B cell (primary cell): Measurements from ENCODE around the gene PDE3A. TPM values are rescaled to one million over a fixed set of nuclear protein-coding genes. Genes with fewer than 3 reads are reported as not detected.

ENCODE experiments used
- ATAC-seq: fragments of 200-7000 bp; cut with Tn5 transposase; one replicate; pipeline ENCODE4 v1.10.0; 2021; ENCODE audit warnings: low read depth, mild to moderate bottlenecking, moderate number of reproducible peaks, moderate library complexity
- CTCF ChIA-PET: fragments of 350-600 bp; sonication (Branson Sonifier 250); formaldehyde crosslinking; loops from one replicate; lab custom pipeline; 2021; ENCODE audit warnings: antibody characterized with exemption, inconsistent platforms; lab: Charles Lee
- POLR2A ChIA-PET: fragments of 350-600 bp; sonication (Branson Sonifier 250); formaldehyde crosslinking; loops from one replicate; lab custom pipeline; 2021; ENCODE audit warnings: antibody characterized with exemption; lab: Charles Lee
- DNase-seq: peaks from one replicate; pipeline ENCODE4 v3.0.0; 2013
- H2AFZ ChIP-seq: 2 replicates; pipeline ENCODE4 v1.6.1; 2012; ENCODE audit warnings: mild to moderate bottlenecking, low read depth, low read length; ENCODE audit not compliant: insufficient read depth, poor library complexity, severe bottlenecking
- H3K27ac ChIP-seq, 2 donors: 1 replicate in 1 of 2; 2 replicates in 1 of 2; pipeline ENCODE4 v1.5.1; 2012 to 2013; ENCODE audit warnings: low read length in 2 of 2, mild to moderate bottlenecking in 2 of 2, moderate library complexity in 1 of 2
- H3K27me3 ChIP-seq, 4 experiments: fragments of 200-600 bp in 1 of 4; sonication (generic) in 1 of 4; replicated peaks in 1 of 4; 1 replicate in 2 of 4; 2 replicates in 2 of 4; pipeline versions ENCODE4 v1.6.1 to v1.7.0; 2013 to 2016; ENCODE audit warnings: low read length in 3 of 4, mild to moderate bottlenecking in 2 of 4, mixed read lengths in 1 of 4, moderate library complexity in 1 of 4; ENCODE audit not compliant: insufficient read depth in 4 of 4, control insufficient read depth in 3 of 4; ENCODE audit errors: control extremely low read depth in 1 of 4
- H3K36me3 ChIP-seq, 2 experiments: replicated peaks in 1 of 2; 1 replicate in 1 of 2; 2 replicates in 1 of 2; pipeline versions ENCODE4 v1.6.1 to v1.7.1; 2013; ENCODE audit warnings: low read length in 1 of 2; ENCODE audit not compliant: insufficient read depth in 2 of 2, control insufficient read depth in 1 of 2; ENCODE audit errors: control extremely low read depth in 1 of 2, extremely low read depth in 1 of 2
- H3K4me1 ChIP-seq, 2 donors: fragments of 200-600 bp in 1 of 2; sonication (generic) in 1 of 2; 1 replicate in 1 of 2; 2 replicates in 1 of 2; pipeline versions ENCODE4 v1.5.1 to v1.6.1; 2013 to 2017; ENCODE audit warnings: low read length in 2 of 2; ENCODE audit not compliant: control insufficient read depth in 2 of 2, insufficient read depth in 2 of 2
- H3K4me2 ChIP-seq: replicated peaks from 2 replicates; pipeline ENCODE3; 2012; ENCODE audit warnings: mild to moderate bottlenecking, low read depth, low read length; ENCODE audit not compliant: poor library complexity, severe bottlenecking
- H3K4me3 ChIP-seq, 5 experiments: fragments of 200-600 bp in 1 of 5; sonication (generic) in 1 of 5; 1 replicate in 3 of 5; 2 replicates in 2 of 5; pipeline versions ENCODE4 v1.5.1 to v1.7.0; 2011 to 2016; ENCODE audit warnings: low read length in 4 of 5, mild to moderate bottlenecking in 4 of 5, low read depth in 2 of 5, control low read depth in 1 of 5, moderate library complexity in 1 of 5; ENCODE audit not compliant: insufficient read depth in 1 of 5; ENCODE audit errors: control extremely low read depth in 1 of 5, extremely low read depth in 1 of 5
- H3K79me2 ChIP-seq: fragments of 200-600 bp; sonication (generic); one replicate; pipeline ENCODE4 v1.6.0; 2016; ENCODE audit warnings: low read length; ENCODE audit not compliant: control insufficient read depth, insufficient read depth
- H3K9ac ChIP-seq: fragments of 200-600 bp; sonication (generic); 2 replicates; pipeline ENCODE4 v1.6.1; 2017; ENCODE audit warnings: mild to moderate bottlenecking, low read length, moderate library complexity
- H3K9me3 ChIP-seq, 3 donors: one replicate each; pipeline versions ENCODE4 v1.6.1 to v1.7.1; 2013; ENCODE audit warnings: low read length in 2 of 3; ENCODE audit not compliant: control insufficient read depth in 2 of 3, insufficient read depth in 1 of 3; ENCODE audit errors: control extremely low read depth in 1 of 3
- H4K20me1 ChIP-seq: 2 replicates; pipeline ENCODE4 v1.6.0; 2012; ENCODE audit warnings: mild to moderate bottlenecking, low read length; ENCODE audit not compliant: insufficient read depth, control insufficient read depth, poor library complexity, severe bottlenecking
- H3K27ac Mint-ChIP-seq: one replicate; pipeline ENCODE4 v1.8.0; 2021; ENCODE audit warnings: mixed read lengths
- H3K27me3 Mint-ChIP-seq: one replicate; pipeline ENCODE4 v1.8.0; 2021; ENCODE audit warnings: mixed read lengths
- H3K4me1 Mint-ChIP-seq: one replicate; pipeline ENCODE4 v1.8.0; 2021; ENCODE audit warnings: mixed read lengths
- H3K4me3 Mint-ChIP-seq: one replicate; pipeline ENCODE4 v1.8.0; 2021; ENCODE audit warnings: mixed read lengths
- H3K9me3 Mint-ChIP-seq: one replicate; pipeline ENCODE4 v1.8.0; 2022; ENCODE audit warnings: mixed read lengths; ENCODE audit not compliant: insufficient read depth
- CTCF ChIP-seq: fragments of 200-600 bp; IDR thresholded peaks from one replicate; pipeline ENCODE4 v1.8.0; 2022; ENCODE audit warnings: antibody characterized with exemption, mild to moderate bottlenecking
- EZH2 ChIP-seq: IDR thresholded peaks from 2 replicates; pipeline ENCODE4 v1.6.1; 2012; ENCODE audit warnings: borderline replicate concordance, low read depth, mild to moderate bottlenecking, moderate library complexity, low read length; ENCODE audit not compliant: insufficient read depth, poor library complexity, severe bottlenecking
- WGBS: methylation state at CpG from one replicate; pipeline ENCODE4 v1.1.5; 2013; ENCODE audit warnings: missing lambda C conversion rate; ENCODE audit not compliant: insufficient coverage; 5-methylcytosine and 5-hydroxymethylcytosine counted together
- intact Hi-C: fragments of 100-400 bp; cut with micrococcal nuclease; formaldehyde crosslinking; loops from one replicate; pipeline ENCODE4 v1.10.0; 2022
- polyA plus RNA-seq: library from polyadenylated mRNA; depleted of rRNA; stranded (reverse); fragments of >200 nt; gene quantifications from 2 replicates; pipeline ENCODE4 v1.2.3, GENCODE V29; 2012
- total RNA-seq, 2 donors: library from RNA; stranded (reverse); fragments of 120-200 nt in 1 of 2; gene quantifications; 1 replicate in 1 of 2; 2 replicates in 1 of 2; pipeline versions ENCODE4 v1.2.3 to v1.2.4, GENCODE V29; 2013 to 2022

PDE3A gene
- total and polyA plus RNA-seq, 2 donors (not counting 1 experiment from before 2014, with no cell fraction given) = not detected

GRCh38 chr12:20722142-20722541 is 353.8 kb downstream of the PDE3A start:
- H2AFZ ChIP-seq = no peak overlapping the region
- H3K27ac ChIP-seq = no peak overlapping the region
- no CpG with 5 or more reads among the region's 1 CpG for WGBS
- Mint-ChIP-seq H3K27me3 (no peaks in the 10 kb centered on the region), H3K4me3 (no peak overlapping the region), H3K4me1 (no peaks in the 10 kb centered on the region), H3K27ac (no peak overlapping the region), H3K9me3 (no peaks in the 10 kb centered on the region)
- no peaks in the 10 kb centered on the region for H3K27me3 ChIP-seq
- H3K79me2 ChIP-seq = no peaks in the 10 kb centered on the region
- no peak for DNase-seq
- no peak overlapping the region for H3K4me2 ChIP-seq
- TF ChIP-seq EZH2 (no peak), CTCF (no peak)
- H3K36me3 ChIP-seq = no peaks in the 10 kb centered on the region
- POLR2A ChIA-PET = no interaction called here
- no peak overlapping the region for H3K4me3 ChIP-seq
- H3K4me1 ChIP-seq = no peaks in the 10 kb centered on the region
- no peaks in the 10 kb centered on the region for H3K9me3 ChIP-seq
- H4K20me1 ChIP-seq = no peaks in the 10 kb centered on the region
- no peak for ATAC-seq
- no peak overlapping the region for H3K9ac ChIP-seq
- intact Hi-C loops = no loop called here
- CTCF ChIA-PET = no interaction called here

DNA sequence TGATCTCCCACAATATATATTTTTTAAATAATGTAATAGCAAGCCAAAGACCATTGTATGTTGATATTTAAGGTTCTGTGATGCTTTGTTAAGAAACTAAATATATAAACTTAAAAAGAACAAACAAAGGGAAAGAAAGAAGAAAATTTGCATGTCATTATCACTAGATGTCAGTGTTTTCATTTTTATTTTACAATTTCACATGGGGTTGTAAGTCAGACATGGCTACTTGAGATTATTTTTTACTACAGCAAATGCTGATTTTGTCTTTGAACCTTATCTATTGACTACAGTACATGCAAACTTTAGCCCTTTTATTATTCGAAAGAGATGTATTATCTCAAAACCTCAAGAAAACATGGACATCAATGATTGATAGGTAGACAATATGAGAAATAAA is 362.9 kb downstream of the PDE3A start:
- CTCF ChIA-PET = no interaction called here
- intact Hi-C loops = no loop called here

More for the DNA sequence above, 362.9 kb downstream of the PDE3A start:
- Histone ChIP-seq H2AFZ (no peak overlapping the region), H3K27me3 (no peaks in the 10 kb centered on the region), H3K27ac (no peak overlapping the region), H3K9ac (no peak overlapping the region), H3K79me2 (no peaks in the 10 kb centered on the region), H3K4me2 (no peak overlapping the region), H3K9me3 (no peaks in the 10 kb centered on the region), H3K4me3 (no peak overlapping the region), H4K20me1 (no peaks in the 10 kb centered on the region), H3K36me3 (no peaks in the 10 kb centered on the region), H3K4me1 (no peaks in the 10 kb centered on the region)
- no peaks in the 10 kb centered on the region for H3K27me3 Mint-ChIP-seq
- no peak overlapping the region for H3K4me3 Mint-ChIP-seq
- POLR2A ChIA-PET = no interaction called here
- DNase-seq = no peak
- H3K27ac Mint-ChIP-seq = no peak overlapping the region
- ATAC-seq = no peak
- no CpG with 5 or more reads among the region's 1 CpG for WGBS
- H3K9me3 Mint-ChIP-seq = no peaks in the 10 kb centered on the region
- TF ChIP-seq EZH2 (no peak), CTCF (no peak)
- H3K4me1 Mint-ChIP-seq = no peaks in the 10 kb centered on the region
